ENCODE measurements around the gene RAB7B.
"Not testable (repeated sequence)": the region's sequence is repeated elsewhere in the genome, so short reads cannot be mapped to it uniquely, and the experiment has no call there.

Gene RAB7B, protein sequence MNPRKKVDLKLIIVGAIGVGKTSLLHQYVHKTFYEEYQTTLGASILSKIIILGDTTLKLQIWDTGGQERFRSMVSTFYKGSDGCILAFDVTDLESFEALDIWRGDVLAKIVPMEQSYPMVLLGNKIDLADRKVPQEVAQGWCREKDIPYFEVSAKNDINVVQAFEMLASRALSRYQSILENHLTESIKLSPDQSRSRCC

GRCh38 chr1:206002871-206003801, at the start of gene RAB7B:
Gene RAB7B, minus strand, starts transcription at chr1:206003395. Its CDS starts 9,260 bp downstream, at chr1:205994135.
- DNase-seq = peak; percentile 61

GRCh38 chr1:206052231-206052865, 49.2 kb upstream of the RAB7B start:
- not testable (repeated sequence) for DNase-seq

- peak; percentile 51 for DNase-seq
These were observed 47.5 kb upstream of the RAB7B start for GRCh38 chr1:206050655-206051235.

DNA sequence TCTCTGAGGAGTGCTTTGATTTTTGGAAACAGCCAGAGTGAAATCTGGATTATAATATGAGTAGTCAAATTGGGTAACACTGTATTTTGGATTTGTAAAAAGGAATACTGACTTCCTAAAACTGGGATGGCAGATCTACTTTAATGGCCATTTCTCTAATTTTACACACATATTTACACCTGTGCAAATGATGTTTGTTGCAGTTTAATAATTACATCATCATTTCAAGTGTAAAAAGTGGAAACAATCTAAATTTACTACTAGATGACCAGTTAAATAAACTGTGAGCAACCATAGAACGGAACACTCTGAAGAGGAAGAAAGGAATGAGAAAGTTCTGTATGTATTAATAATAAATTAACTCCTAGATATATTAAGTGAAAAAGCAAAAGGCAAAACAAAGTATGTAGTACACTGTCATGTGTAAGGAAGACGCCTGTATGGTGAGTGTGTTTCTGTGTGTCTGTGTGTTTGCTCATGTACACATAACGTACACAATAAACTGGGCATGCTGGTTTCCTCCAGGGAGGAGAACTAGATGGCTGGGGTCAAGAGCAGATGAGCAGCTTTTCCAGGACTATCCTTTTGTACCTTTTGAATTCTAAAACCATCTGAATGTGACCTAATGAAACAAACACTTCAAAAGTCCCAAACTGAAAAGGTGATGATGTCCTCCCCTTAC, 46.9 kb upstream of the RAB7B start:
- no peak for DNase-seq

GRCh38 chr1:206049293-206049692, 46.1 kb upstream of the RAB7B start:
- no peak for DNase-seq

- DNase-seq = no peak
These were observed 45.4 kb upstream of the RAB7B start for GRCh38 chr1:206048582-206048981.

- no peak for DNase-seq
These were observed 44.1 kb upstream of the RAB7B start for GRCh38 chr1:206047271-206047670.

DNA sequence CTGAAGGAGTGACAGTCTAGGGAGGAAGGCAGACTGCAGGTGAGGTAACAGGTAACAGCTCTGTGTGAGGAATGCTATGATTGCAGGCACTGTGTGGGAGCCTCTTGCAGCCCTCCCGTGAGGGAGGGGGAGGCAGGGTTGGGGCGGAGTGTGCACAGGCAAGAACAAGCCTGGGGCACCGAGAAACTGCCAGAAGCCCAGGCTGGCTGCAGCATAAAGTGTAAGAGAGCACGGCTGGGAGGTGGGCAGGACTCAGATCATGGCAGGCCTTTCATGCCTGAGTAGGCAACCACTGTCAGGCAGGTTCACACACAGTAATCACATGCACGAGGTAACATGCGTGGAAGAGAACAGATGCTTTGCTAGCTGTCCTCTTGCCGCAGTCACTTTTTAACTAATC, 38.4 kb upstream of the RAB7B start:
- DNase-seq = no peak

- DNase-seq = no peak
These were observed 37.1 kb upstream of the RAB7B start for GRCh38 chr1:206040328-206040727.

DNA sequence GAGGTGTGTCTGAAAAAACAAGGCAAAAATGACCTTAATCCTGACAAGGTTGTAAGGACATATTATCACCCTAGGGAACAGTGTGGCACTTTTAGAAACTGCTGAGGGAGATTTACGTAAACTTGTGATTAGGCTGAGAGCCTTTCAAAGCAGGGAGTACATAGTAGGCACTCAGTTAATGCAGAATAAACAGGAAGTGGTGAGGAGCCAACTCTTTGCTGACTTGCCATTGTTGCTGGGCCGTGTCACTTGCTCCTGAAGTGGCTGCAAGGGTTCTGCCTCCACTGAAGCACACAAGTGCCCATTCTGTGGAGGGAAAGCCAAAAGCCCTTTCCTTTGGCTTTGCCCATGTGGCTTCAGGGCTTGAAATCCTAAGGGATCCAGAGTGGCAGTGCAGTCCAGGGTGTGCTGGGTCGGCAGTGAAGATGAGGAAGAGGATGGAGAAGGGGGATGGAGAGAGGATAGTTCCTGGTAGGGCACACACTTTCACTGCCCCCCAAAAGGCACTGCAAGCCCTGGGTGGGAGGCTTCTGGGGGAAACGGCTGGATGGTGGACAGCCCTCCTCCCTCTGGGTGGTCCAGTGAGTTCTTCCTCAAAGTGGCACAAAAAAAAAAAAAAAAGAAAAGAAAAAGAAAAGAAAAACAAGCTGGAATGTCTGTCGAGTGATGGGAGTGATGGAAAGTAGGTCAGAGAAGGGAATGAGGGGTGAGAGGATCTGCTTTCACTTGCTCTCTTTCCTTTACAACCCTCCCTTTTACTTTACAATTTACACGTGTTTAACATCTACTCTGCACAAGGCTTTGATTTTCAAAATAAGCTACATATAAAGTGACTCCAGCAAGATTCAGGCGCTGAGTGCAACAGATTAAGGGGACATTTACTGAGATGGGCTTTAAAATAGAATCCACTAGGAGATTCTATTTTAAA, 36.1 kb upstream of the RAB7B start:
- DNase-seq = no peak

DNA sequence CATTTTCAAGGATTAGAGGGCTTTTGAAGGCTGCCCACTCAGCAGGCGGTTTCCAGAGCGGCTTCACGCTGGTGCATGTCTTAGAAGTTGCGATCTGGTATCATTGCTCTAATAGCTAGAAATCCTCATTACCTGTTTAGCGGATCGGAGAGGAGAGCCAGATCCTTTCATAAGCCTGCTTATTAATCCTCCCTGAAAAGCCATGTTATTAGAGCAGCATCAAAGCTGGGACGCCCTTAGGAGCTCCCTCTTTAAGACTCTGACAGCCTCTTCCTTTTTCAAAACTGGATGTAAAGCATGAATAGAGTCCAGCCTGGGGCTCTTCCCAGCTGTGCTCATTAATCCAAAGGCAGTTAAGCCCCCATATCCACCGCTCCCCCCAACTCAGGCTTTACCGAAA, 34.4 kb upstream of the RAB7B start:
- DNase-seq = no peak

DNA sequence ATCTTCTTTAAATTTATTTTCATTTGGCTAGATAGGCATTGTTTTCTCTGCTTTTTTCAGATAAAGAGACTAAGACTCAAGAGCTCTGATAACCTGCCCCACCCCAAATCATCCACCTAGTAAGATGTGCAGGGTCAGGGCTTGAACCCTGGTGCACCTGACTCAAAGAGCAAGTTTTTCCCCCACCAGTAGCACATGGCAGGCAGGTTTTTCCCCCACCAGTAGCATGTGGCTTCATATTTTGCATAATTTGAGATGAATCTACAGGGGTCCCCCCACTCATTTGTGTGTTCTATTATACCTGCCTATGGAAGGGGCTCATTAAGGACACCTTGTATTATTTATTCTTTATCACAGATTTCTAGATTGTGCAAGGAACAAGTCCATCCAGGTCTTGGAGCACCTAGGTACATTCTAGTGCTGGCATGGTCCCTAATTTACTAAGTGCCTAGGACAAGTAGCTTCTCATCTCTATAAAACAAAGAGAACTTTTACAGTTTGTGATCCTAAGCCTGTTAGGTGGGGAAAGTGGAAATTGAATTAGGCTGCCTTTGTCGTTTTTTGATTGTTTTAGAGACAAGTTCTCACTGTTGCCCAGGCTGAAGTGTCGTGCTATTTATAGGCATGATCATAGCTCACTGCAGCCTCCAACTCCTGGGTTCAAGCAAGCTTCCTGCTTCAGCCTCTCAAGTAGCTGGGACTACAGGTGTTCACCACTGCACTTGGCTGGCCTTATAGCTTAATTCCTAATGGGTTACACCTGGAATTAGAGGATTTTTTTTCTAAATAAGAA, 33.7 kb upstream of the RAB7B start:
- no peak for DNase-seq

- DNase-seq = peak; percentile 24
These were observed 31.8 kb upstream of the RAB7B start for GRCh38 chr1:206035027-206035426.

GRCh38 chr1:206032380-206033140, 29.4 kb upstream of the RAB7B start:
- DNase-seq = no peak

DNA sequence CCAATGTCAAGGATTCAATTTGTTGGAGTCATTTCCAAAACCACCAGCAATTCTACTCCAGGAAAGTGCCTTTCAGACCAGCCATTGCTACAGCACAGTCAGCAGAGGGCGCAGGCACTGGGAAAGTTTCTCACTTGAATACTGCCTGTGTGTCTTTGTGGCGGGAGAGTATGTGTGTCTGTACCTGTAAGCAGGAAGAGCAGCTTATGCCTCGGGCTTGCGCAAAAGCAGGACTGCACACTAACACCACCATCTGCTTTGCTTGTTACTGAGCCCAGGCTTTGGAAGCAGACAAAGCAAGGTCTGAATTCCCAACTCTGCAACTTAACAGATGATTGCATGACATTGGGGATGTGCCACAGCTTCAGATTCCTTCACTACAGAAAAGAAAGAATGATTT, 27.5 kb upstream of the RAB7B start:
- peak; percentile 84 for DNase-seq

GRCh38 chr1:206030191-206030590, 27.0 kb upstream of the RAB7B start:
- no peak for DNase-seq

GRCh38 chr1:206029484-206029883, 26.3 kb upstream of the RAB7B start:
- DNase-seq = no peak

- DNase-seq = no peak
These were observed 22.2 kb upstream of the RAB7B start for GRCh38 chr1:206025283-206025820.

DNA sequence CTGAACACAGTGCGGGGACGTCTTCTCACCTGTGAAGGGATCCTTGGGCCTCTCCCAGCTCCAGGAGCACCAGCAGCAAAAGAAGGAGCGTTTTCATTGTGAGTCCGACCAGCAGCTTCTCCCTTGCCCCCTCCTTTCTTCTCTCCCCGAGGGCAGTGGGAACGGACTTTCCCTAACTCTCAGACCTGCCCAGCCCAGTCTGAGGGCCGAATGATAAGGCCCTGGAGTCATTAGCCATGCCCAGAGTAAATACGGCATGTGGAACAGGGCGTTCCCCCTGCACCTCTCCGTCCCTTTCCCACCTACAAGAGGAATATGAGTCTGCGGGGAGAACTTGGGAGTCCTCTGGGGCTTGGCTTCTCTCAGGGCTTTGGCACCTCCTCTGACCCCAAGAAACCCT, 20.5 kb upstream of the RAB7B start, which contains the start of gene CTSE:
CTSE (minus strand) TSS at position 201 of the 400 bp plus-strand sequence; CDS start at position 97, 104 bp downstream.
- no peak for DNase-seq

DNA sequence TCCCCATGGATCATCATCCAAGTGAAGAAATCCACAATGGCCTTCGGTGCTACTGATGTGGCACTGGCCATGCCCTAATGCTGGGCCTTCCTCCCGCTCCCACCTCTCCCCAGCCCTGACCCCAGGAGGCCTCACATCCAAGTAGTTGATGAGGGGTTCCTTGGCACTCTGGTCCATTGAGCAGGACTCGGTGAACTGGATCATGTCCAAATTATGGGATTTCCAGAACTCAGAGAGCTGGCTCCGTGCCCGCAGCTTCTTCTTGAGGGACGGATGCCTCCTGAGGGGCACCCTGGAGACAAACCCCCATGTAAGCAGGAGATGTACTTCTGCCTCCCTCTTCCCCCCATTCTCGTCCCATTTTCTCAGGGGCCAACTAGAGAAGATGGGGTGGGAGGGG, 19.6 kb upstream of the RAB7B start:
- no peak for DNase-seq

Measured in GDM1 (cell line).